Vagina (tissue), 2 donors: ENCODE results near the gene SNF8. TPM values are rescaled to one million over a fixed set of nuclear protein-coding genes. Genes with fewer than 3 reads are reported as not detected.

Source experiments
- DNase-seq, 2 donors: peaks; one replicate each; pipeline ENCODE4 v3.0.0-alpha.2; 2017; ENCODE audit errors: extremely low spot score in 2 of 2
- H3K27ac ChIP-seq: fragments of 200-600 bp; sonication (generic); one replicate; pipeline ENCODE4 v1.5.1; 2019
- H3K27me3 ChIP-seq: fragments of 200-600 bp; sonication (generic); one replicate; pipeline ENCODE4 v1.5.1; 2019
- H3K36me3 ChIP-seq, 2 donors: fragments of 200-600 bp; sonication (generic); one replicate each; pipeline ENCODE4 v1.5.1; 2017 to 2019
- H3K4me1 ChIP-seq: fragments of 200-600 bp; sonication (generic); one replicate; pipeline ENCODE4 v1.5.1; 2019
- H3K4me3 ChIP-seq, 2 donors: fragments of 200-600 bp; sonication (generic); 1 replicate in 1 of 2; 2 replicates in 1 of 2; pipeline ENCODE4 v1.5.1; 2016 to 2019
- H3K9me3 ChIP-seq: fragments of 200-600 bp; sonication (generic); one replicate; pipeline ENCODE4 v1.5.1; 2019
- CTCF ChIP-seq, 3 experiments: fragments of 450-650 bp in 2 of 3; fragments of 200-600 bp in 1 of 3; sonication (generic) in 1 of 3; IDR thresholded peaks; one replicate each; pipeline ENCODE4 v1.5.1; 2017 to 2019; ENCODE audit warnings: antibody characterized with exemption in 3 of 3, mild to moderate bottlenecking in 2 of 3, moderate library complexity in 2 of 3
- POLR2A ChIP-seq, 2 donors: fragments of 450-650 bp; IDR thresholded peaks; one replicate each; pipeline ENCODE4 v1.6.1; 2017; ENCODE audit warnings: antibody characterized with exemption in 2 of 2, mild to moderate bottlenecking in 2 of 2, moderate library complexity in 2 of 2
- POLR2AphosphoS5 ChIP-seq, 2 donors: sonication (generic); formaldehyde crosslinking; IDR thresholded peaks; one replicate each; pipeline ENCODE4 v1.9.0; 2017; ENCODE audit warnings: antibody characterized with exemption in 2 of 2, mild to moderate bottlenecking in 2 of 2, low read depth in 1 of 2; ENCODE audit not compliant: insufficient read depth in 1 of 2
- intact Hi-C: fragments of 100-400 bp; cut with DNase I; formaldehyde crosslinking; loops from one replicate; pipeline ENCODE4 v1.15.1; 2023
- total RNA-seq: library from RNA; depleted of rRNA; stranded (reverse); fragments of >200 nt; gene quantifications from one replicate; pipeline ENCODE4 v1.2.3, GENCODE V29; 2016

Gene SNF8, protein sequence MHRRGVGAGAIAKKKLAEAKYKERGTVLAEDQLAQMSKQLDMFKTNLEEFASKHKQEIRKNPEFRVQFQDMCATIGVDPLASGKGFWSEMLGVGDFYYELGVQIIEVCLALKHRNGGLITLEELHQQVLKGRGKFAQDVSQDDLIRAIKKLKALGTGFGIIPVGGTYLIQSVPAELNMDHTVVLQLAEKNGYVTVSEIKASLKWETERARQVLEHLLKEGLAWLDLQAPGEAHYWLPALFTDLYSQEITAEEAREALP
- 64.1 TPM for total RNA-seq

DNA sequence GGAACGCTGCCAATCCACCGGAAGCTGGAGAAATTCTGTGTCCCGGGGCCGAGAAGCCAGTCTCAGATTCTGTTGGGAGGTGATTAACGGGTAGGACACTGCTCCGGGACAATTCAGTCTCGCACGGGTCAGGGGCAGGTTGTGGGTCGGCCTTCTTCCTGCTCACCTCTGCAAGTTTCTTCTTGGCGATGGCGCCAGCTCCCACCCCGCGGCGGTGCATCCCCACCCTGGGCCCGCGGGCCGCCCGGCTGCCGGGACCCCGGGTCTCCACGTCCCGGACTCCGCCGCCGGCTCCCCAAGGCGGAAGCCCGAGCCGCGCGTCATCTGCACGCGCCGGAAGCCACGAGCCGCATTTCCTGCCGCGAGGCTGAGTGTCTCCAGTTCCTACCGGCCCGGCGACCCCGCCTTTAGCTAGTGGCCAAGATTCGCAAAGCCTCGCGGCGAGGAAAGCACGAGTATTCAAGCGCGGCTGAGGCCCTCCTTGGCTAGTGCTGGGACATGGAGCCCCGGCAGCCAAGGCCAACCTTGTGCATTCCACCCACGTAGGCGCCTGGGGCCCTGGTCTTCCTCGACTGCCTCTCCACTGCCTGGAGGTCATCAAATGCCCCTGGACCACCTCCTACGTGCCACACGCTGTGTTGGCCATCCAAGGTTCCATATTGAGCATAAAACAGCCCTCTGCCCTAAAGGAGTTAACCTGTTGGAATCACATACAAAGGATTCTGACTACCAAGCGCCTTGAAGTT, at the start of gene SNF8:
SNF8 (minus strand) TSS at position 328 of the 746 bp plus-strand sequence; CDS start at position 220, 108 bp downstream.
- H3K4me3 ChIP-seq = peak within 1 kb of the TSS; percentile 84 to 96
- no peaks in the 10 kb centered on the region for H3K27me3 ChIP-seq
- peaks cover 20% of the 10 kb centered on the region for H3K4me1 ChIP-seq
- intact Hi-C loops = no loop called here
- DNase-seq = peak; percentile 88 to 97
- H3K9me3 ChIP-seq = no peaks in the 10 kb centered on the region
- TF ChIP-seq CTCF (IDR thresholded peaks at IDR 0.05) (no peak), POLR2AphosphoS5 (IDR thresholded peaks at IDR 0.05; ENCODE audit: insufficient read depth in 1 of 2, low read depth in 1 of 2) (peak; percentile 79 to 84), POLR2A (IDR thresholded peaks at IDR 0.05) (peak in 1 of 2 donors; percentile 48)
- peak within 1 kb of the TSS; percentile 83 for H3K27ac ChIP-seq
- peaks cover 0 to 17% of the 10 kb centered on the region in 2 donors for H3K36me3 ChIP-seq

DNA sequence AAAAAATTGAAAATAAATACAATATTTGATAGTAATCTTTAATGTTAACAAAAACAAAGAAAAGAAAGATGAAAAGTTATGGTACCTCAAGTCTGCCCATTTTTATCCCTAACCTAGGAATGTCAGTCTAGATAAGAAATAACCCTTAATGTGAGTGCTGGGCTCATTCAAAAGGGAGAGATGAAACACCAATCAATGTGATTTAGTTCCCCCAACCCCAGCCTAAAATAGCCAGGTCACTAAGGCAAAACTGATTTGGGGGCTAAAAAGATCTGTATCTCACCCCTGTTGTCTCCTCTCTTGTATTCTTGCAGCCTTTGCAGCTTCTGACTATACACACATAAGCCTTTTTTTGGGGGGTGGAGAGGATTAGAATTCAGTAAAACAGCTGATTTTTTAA, 49.3 kb upstream of the SNF8 start:
- intact Hi-C loops = no loop called here
- TF ChIP-seq POLR2AphosphoS5 (IDR thresholded peaks at IDR 0.05; ENCODE audit: insufficient read depth in 1 of 2, low read depth in 1 of 2) (no peak), CTCF (IDR thresholded peaks at IDR 0.05) (no peak), POLR2A (IDR thresholded peaks at IDR 0.05) (no peak)
- no peak for DNase-seq
- Histone ChIP-seq H3K9me3 (no peaks in the 10 kb centered on the region), H3K4me1 (peaks cover 35% of the 10 kb centered on the region), H3K4me3 (no peak overlapping the region), H3K27me3 (peaks cover 20% of the 10 kb centered on the region), H3K27ac (no peak overlapping the region), H3K36me3 (no peaks in the 10 kb centered on the region)

- H3K27me3 ChIP-seq = peaks cover 20% of the 10 kb centered on the region
- no peaks in the 10 kb centered on the region for H3K36me3 ChIP-seq
- no peak overlapping the region for H3K27ac ChIP-seq
- H3K4me3 ChIP-seq = no peak overlapping the region
- H3K4me1 ChIP-seq = peaks cover 32% of the 10 kb centered on the region
- no peaks in the 10 kb centered on the region for H3K9me3 ChIP-seq
- no peak for DNase-seq
- intact Hi-C loops = no loop called here
- no peak for TF ChIP-seq POLR2A (IDR thresholded peaks at IDR 0.05)
- no peak for TF ChIP-seq CTCF (IDR thresholded peaks at IDR 0.05)
- TF ChIP-seq POLR2AphosphoS5 (IDR thresholded peaks at IDR 0.05; ENCODE audit: insufficient read depth in 1 of 2, low read depth in 1 of 2) = no peak
Observed at GRCh38 chr17:48993305-48993704, 48.7 kb upstream of the SNF8 start.

- H3K9me3 ChIP-seq = no peaks in the 10 kb centered on the region
- no peak overlapping the region for H3K4me3 ChIP-seq
- H3K36me3 ChIP-seq = no peaks in the 10 kb centered on the region
- DNase-seq = no peak
- H3K27me3 ChIP-seq = peaks cover 20% of the 10 kb centered on the region
- intact Hi-C loops = no loop called here
- H3K27ac ChIP-seq = no peak overlapping the region
- TF ChIP-seq POLR2A (IDR thresholded peaks at IDR 0.05) = no peak
- no peak for TF ChIP-seq POLR2AphosphoS5 (IDR thresholded peaks at IDR 0.05; ENCODE audit: insufficient read depth in 1 of 2, low read depth in 1 of 2)
- no peak for TF ChIP-seq CTCF (IDR thresholded peaks at IDR 0.05)
- peaks cover 23% of the 10 kb centered on the region for H3K4me1 ChIP-seq
Observed at GRCh38 chr17:48992444-48992843, 47.8 kb upstream of the SNF8 start.
